Hepatocyte (in vitro differentiated cells): Measurements from ENCODE around the gene COL11A2. TPM values are rescaled to one million over a fixed set of nuclear protein-coding genes. Genes with fewer than 3 reads are reported as not detected.

Experiments
- DNase-seq: peaks from one replicate; pipeline ENCODE4 v3.0.0-alpha.2; 2016; ENCODE audit warnings: low spot score
- H2AFZ ChIP-seq: fragments of 200-600 bp; sonication (generic); 2 replicates; pipeline ENCODE4 v1.6.0; 2016; ENCODE audit warnings: antibody characterized with exemption, mild to moderate bottlenecking
- H3K27ac ChIP-seq: fragments of 200-600 bp; sonication (generic); 2 replicates; pipeline ENCODE4 v1.5.1; 2016; ENCODE audit warnings: mild to moderate bottlenecking
- H3K27me3 ChIP-seq: fragments of 200-600 bp; sonication (generic); 2 replicates; pipeline ENCODE4 v1.6.1; 2016
- H3K36me3 ChIP-seq: fragments of 200-600 bp; sonication (generic); replicated peaks from 2 replicates; pipeline ENCODE4 v1.5.1; 2016; ENCODE audit warnings: low read depth; ENCODE audit not compliant: insufficient read depth
- H3K4me1 ChIP-seq: fragments of 200-600 bp; sonication (generic); 2 replicates; pipeline ENCODE4 v1.5.1; 2016; ENCODE audit warnings: mild to moderate bottlenecking, moderate library complexity; ENCODE audit not compliant: insufficient read depth
- H3K4me2 ChIP-seq: fragments of 200-600 bp; sonication (generic); 2 replicates; pipeline ENCODE4 v1.6.0; 2016
- H3K4me3 ChIP-seq: fragments of 200-600 bp; sonication (generic); 2 replicates; pipeline ENCODE4 v1.5.1; 2016; ENCODE audit warnings: mild to moderate bottlenecking
- H3K79me2 ChIP-seq: fragments of 200-600 bp; sonication (generic); 2 replicates; pipeline ENCODE4 v1.6.0; 2017; ENCODE audit warnings: mild to moderate bottlenecking
- H3K9me2 ChIP-seq: fragments of 200-600 bp; sonication (generic); replicated peaks from 2 replicates; pipeline ENCODE4 v1.6.0; 2017; ENCODE audit warnings: mild to moderate bottlenecking; ENCODE audit not compliant: insufficient read depth
- H3K9me3 ChIP-seq: fragments of 200-600 bp; sonication (generic); 2 replicates; pipeline ENCODE4 v1.5.1; 2016; ENCODE audit warnings: low read depth, mild to moderate bottlenecking
- H4K20me1 ChIP-seq: fragments of 200-600 bp; sonication (generic); 2 replicates; pipeline ENCODE4 v1.6.0; 2016; ENCODE audit warnings: mild to moderate bottlenecking; ENCODE audit not compliant: insufficient read depth, poor library complexity, severe bottlenecking
- CTCF ChIP-seq: fragments of 200-600 bp; sonication (generic); IDR thresholded peaks from 2 replicates; pipeline ENCODE4 v1.5.1; 2016; ENCODE audit warnings: antibody characterized with exemption, mild to moderate bottlenecking; ENCODE audit not compliant: poor library complexity
- EZH2 ChIP-seq: fragments of 200-600 bp; sonication (generic); IDR thresholded peaks from 2 replicates; pipeline ENCODE4 v1.6.1; 2016; ENCODE audit warnings: antibody characterized with exemption, mild to moderate bottlenecking, borderline replicate concordance
- EZH2phosphoT487 ChIP-seq: fragments of 200-600 bp; sonication (generic); IDR thresholded peaks from one replicate; pipeline ENCODE4 v1.6.1; 2018; ENCODE audit warnings: antibody characterized with exemption, mild to moderate bottlenecking, low read depth, moderate library complexity; ENCODE audit not compliant: unreplicated experiment, severe bottlenecking
- WGBS: methylation state at CpG from one replicate; pipeline ENCODE4 v1.1.6; 2016; ENCODE audit warnings: low lambda C conversion rate; ENCODE audit errors: missing lambda C conversion rate; 5-methylcytosine and 5-hydroxymethylcytosine counted together
- polyA plus RNA-seq: library from polyadenylated mRNA; unstranded; fragments of >200 nt; fragmentation: Nextera tagmentation; extraction: Ambion mirVana; gene quantifications from 2 replicates; pipeline ENCODE4 v1.2.1, GENCODE V29; 2016
- total RNA-seq: library from RNA; depleted of rRNA; stranded (reverse); fragments of >200 nt; gene quantifications from 2 replicates; pipeline ENCODE4 v1.2.3, GENCODE V29; 2014

The COL11A2 gene
- total and polyA plus RNA-seq, 2 experiments from 2014 or later: 3.0 to 4.7 TPM

- Histone ChIP-seq H3K9me2 (no peaks in the 10 kb centered on the region), H2AFZ (no peak overlapping the region), H3K4me1 (no peaks in the 10 kb centered on the region), H3K79me2 (no peaks in the 10 kb centered on the region), H3K36me3 (no peaks in the 10 kb centered on the region), H3K4me3 (no peak overlapping the region), H4K20me1 (no peaks in the 10 kb centered on the region), H3K27ac (no peak overlapping the region), H3K27me3 (peaks cover 6% of the 10 kb centered on the region), H3K4me2 (no peak overlapping the region), H3K9me3 (no peaks in the 10 kb centered on the region)
- WGBS: 55% methylated on average over 8 of the region's 8 CpGs
- peak; percentile 71 for DNase-seq
- TF ChIP-seq EZH2phosphoT487: no peak
- peak; percentile 79 for TF ChIP-seq CTCF
- TF ChIP-seq EZH2: no peak
These were observed 44.2 kb downstream of the COL11A2 start for GRCh38 chr6:33147807-33148666.

GRCh38 chr6:33144373-33144772 lies 47.9 kb downstream of the COL11A2 start:
- TF ChIP-seq EZH2phosphoT487 (no peak), CTCF (no peak), EZH2 (no peak)

GRCh38 chr6:33143113-33143770 lies 49.0 kb downstream of the COL11A2 start:
- no peak overlapping the region for H3K27ac ChIP-seq
- 82% methylated on average over 9 of the region's 14 CpGs for WGBS
- no peak overlapping the region for H2AFZ ChIP-seq
- no peak for TF ChIP-seq EZH2phosphoT487
- no peak for TF ChIP-seq CTCF
- no peak for TF ChIP-seq EZH2
- H4K20me1 ChIP-seq: no peaks in the 10 kb centered on the region
- H3K36me3 ChIP-seq: no peaks in the 10 kb centered on the region
- H3K4me3 ChIP-seq: no peak overlapping the region
- peaks cover 3% of the 10 kb centered on the region for H3K27me3 ChIP-seq
- DNase-seq: no peak
- no peaks in the 10 kb centered on the region for H3K9me3 ChIP-seq
- no peaks in the 10 kb centered on the region for H3K79me2 ChIP-seq
- no peak overlapping the region for H3K4me2 ChIP-seq
- H3K4me1 ChIP-seq: no peaks in the 10 kb centered on the region
- H3K9me2 ChIP-seq: no peaks in the 10 kb centered on the region

More at GRCh38 chr6:33144373-33144772, 47.9 kb downstream of the COL11A2 start:
- Histone ChIP-seq H3K79me2 (no peaks in the 10 kb centered on the region), H3K27me3 (peaks cover 3% of the 10 kb centered on the region), H3K4me1 (no peaks in the 10 kb centered on the region), H2AFZ (no peak overlapping the region), H3K27ac (no peak overlapping the region), H3K36me3 (no peaks in the 10 kb centered on the region), H3K9me3 (no peaks in the 10 kb centered on the region), H3K9me2 (no peaks in the 10 kb centered on the region), H3K4me3 (no peak overlapping the region), H4K20me1 (no peaks in the 10 kb centered on the region), H3K4me2 (no peak overlapping the region)
- DNase-seq: no peak
- WGBS: 64% methylated on average over 1 of the region's 1 CpG
